ENCODE results near the gene MUC13.

GRCh38 chr3:124873226-124873625 is 61.3 kb downstream of the MUC13 start:
- TF ChIP-seq POLR2A (IDR thresholded peaks at IDR 0.05): no peak
- no peak for TF ChIP-seq CTCF (IDR thresholded peaks at IDR 0.05)

All from lower leg skin (tissue), 3 donors.